ENCODE measurements around the gene APMAP. TPM values are rescaled to one million over a fixed set of nuclear protein-coding genes. Genes with fewer than 3 reads are reported as not detected.

Gene APMAP
- total RNA-seq, 1 experiment from 2014 or later, result 82.7 TPM

DNA sequence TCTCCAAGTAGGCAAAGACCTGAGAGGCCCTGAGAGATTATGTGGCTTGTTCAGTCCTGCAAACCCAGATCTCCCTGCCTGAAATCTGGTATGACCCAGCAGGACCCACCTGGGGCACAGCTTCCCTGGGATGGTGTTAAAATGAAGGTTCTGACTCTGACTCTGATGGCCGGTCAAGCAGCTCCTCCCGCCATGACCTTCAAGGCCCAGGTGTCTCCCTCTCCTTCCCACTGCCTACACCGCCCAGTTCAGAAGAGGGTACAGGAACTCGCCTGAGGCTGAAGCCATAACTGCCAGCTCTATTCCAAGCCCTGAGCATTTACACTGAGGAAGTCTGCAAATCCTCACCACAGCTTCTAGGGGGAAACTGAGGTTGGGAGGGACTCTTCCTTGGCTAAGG is 49.4 kb downstream of the APMAP start:
- TF ChIP-seq RAD21 (IDR thresholded peaks at IDR 0.05; ENCODE audit: low read depth), result no peak
- TF ChIP-seq POLR2A (IDR thresholded peaks at IDR 0.05; ENCODE audit: borderline replicate concordance, extremely low read depth, insufficient read depth, insufficient read length), result no peak
- Histone ChIP-seq H3K4me1 (ENCODE audit: control insufficient read depth in 1 of 2, insufficient read depth in 2 of 2, low read length in 2 of 2) (no peaks in the 10 kb centered on the region), H3K27ac (ENCODE audit: low read depth, low read length) (no peak overlapping the region), H3K9me3 (ENCODE audit: control insufficient read depth in 1 of 2, insufficient read depth in 1 of 2, low read depth in 1 of 2, low read length in 2 of 2) (peaks cover 0 to 5% of the 10 kb centered on the region in 2 experiments; a peak in 1 of 4 replicates), H3K36me3 (ENCODE audit: control insufficient read depth in 1 of 2, insufficient read depth in 2 of 2, low read length in 2 of 2) (no peaks in the 10 kb centered on the region), H3K27me3 (ENCODE audit: insufficient read depth, low read length) (no peaks in the 10 kb centered on the region), H4K20me1 (ENCODE audit: insufficient read depth) (no peaks in the 10 kb centered on the region), H3K4me3 (replicated peaks in 1 of 2; ENCODE audit: low read depth in 1 of 2, low read length in 2 of 2) (no peak overlapping the region), H3K9me2 (ENCODE audit: insufficient read depth) (no peaks in the 10 kb centered on the region), H3K4me2 (ENCODE audit: low read length) (no peak overlapping the region), H3K79me2 (ENCODE audit: insufficient read depth, low read length) (no peaks in the 10 kb centered on the region), H2AFZ (ENCODE audit: low read depth, low read length, poor library complexity, severe bottlenecking) (no peak overlapping the region), H3K9ac (ENCODE audit: low read length) (no peak overlapping the region)
- DNase-seq (ENCODE audit: low read depth, low spot score), result no peak
- no TSS peak for BruUV-seq (replicated peaks)
- RAD21 ChIA-PET (ENCODE audit: low non-redundant PET in 1 of 2, low total read pairs in 2 of 2, uncharacterized antibody in 2 of 2, unreplicated experiment in 2 of 2), result no interaction called here
- ATAC-seq, result no peak
- POLR2A ChIA-PET, result no interaction called here
- CTCF ChIA-PET, result no interaction called here
- intact Hi-C loops (cut with micrococcal nuclease), result no loop called here

DNA sequence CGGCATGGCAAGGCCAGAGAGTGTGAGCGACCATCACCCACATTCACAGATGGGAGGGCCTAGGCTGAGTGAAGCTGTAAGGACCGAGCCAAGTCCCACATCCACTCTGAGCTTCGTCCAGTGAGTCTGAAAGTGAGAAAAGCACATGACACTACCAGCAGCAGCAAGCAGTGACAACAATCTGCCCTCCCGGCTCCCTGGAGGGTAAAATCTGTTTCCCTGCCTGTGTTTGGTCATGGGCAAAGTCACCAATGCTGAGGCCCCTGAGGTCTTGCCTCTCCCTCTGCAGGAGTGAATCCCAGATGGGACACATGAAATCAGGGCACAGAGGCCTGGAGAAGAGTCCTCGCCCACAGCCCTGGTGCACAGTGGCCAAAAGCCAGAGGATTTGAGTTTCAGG is 49.9 kb downstream of the APMAP start:
- Histone ChIP-seq H3K4me3 (replicated peaks in 1 of 2; ENCODE audit: low read depth in 1 of 2, low read length in 2 of 2) (no peak overlapping the region), H3K27ac (ENCODE audit: low read depth, low read length) (no peak overlapping the region), H3K9ac (ENCODE audit: low read length) (no peak overlapping the region), H3K9me2 (ENCODE audit: insufficient read depth) (no peaks in the 10 kb centered on the region), H3K9me3 (ENCODE audit: control insufficient read depth in 1 of 2, insufficient read depth in 1 of 2, low read depth in 1 of 2, low read length in 2 of 2) (peaks cover 0 to 5% of the 10 kb centered on the region in 2 experiments; a peak in 1 of 4 replicates), H3K79me2 (ENCODE audit: insufficient read depth, low read length) (no peaks in the 10 kb centered on the region), H3K4me1 (ENCODE audit: control insufficient read depth in 1 of 2, insufficient read depth in 2 of 2, low read length in 2 of 2) (no peaks in the 10 kb centered on the region), H3K27me3 (ENCODE audit: insufficient read depth, low read length) (no peaks in the 10 kb centered on the region), H2AFZ (ENCODE audit: low read depth, low read length, poor library complexity, severe bottlenecking) (no peak overlapping the region), H3K36me3 (ENCODE audit: control insufficient read depth in 1 of 2, insufficient read depth in 2 of 2, low read length in 2 of 2) (no peaks in the 10 kb centered on the region), H3K4me2 (ENCODE audit: low read length) (no peak overlapping the region), H4K20me1 (ENCODE audit: insufficient read depth) (no peaks in the 10 kb centered on the region)
- intact Hi-C loops (cut with micrococcal nuclease), result no loop called here
- BruUV-seq (replicated peaks), result no TSS peak
- no peak for ATAC-seq
- TF ChIP-seq YY1 (IDR thresholded peaks at IDR 0.05; ENCODE audit: extremely low read depth, insufficient replicate concordance, low read depth, low read length) (no peak), POLR2A (IDR thresholded peaks at IDR 0.05; ENCODE audit: borderline replicate concordance, extremely low read depth, insufficient read depth, insufficient read length) (no peak), ATF3 (IDR thresholded peaks at IDR 0.05) (no peak), JUND (IDR thresholded peaks at IDR 0.05) (no peak), EZH2 (IDR thresholded peaks at IDR 0.05) (no peak), EGR1 (IDR thresholded peaks at IDR 0.05; ENCODE audit: low read depth) (no peak), CEBPB (IDR thresholded peaks at IDR 0.05; ENCODE audit: low read depth) (no peak), TCF7L2 (IDR thresholded peaks at IDR 0.05; ENCODE audit: borderline replicate concordance, extremely low read depth, insufficient read depth, insufficient read length) (no peak), ELF1 (IDR thresholded peaks at IDR 0.05; ENCODE audit: borderline replicate concordance, low read depth) (no peak), RAD21 (IDR thresholded peaks at IDR 0.05; ENCODE audit: low read depth) (no peak)
- DNase-seq (ENCODE audit: low read depth, low spot score), result no peak
- POLR2A ChIA-PET, result no interaction called here
- RAD21 ChIA-PET (ENCODE audit: low non-redundant PET in 1 of 2, low total read pairs in 2 of 2, uncharacterized antibody in 2 of 2, unreplicated experiment in 2 of 2), result no interaction called here
- CTCF ChIA-PET, result no interaction called here
